GM19372 (cell line): Measurements from ENCODE around the gene KCNQ4.
A peak's percentile ranks its signal among the peaks of the same experiment; 100 is the strongest.

Source experiments
- ATAC-seq: cut with Tn5 transposase; IDR thresholded peaks from one replicate; pipeline ENCODE4 v1.9.1; 2021; ENCODE audit warnings: mild to moderate bottlenecking, low read depth, moderate library complexity; ENCODE audit not compliant: unreplicated experiment

Gene KCNQ4

GRCh38 chr1:40838045-40838979 lies 54.7 kb downstream of the KCNQ4 start:
- ATAC-seq: no peak

- no peak for ATAC-seq
These were observed 55.7 kb downstream of the KCNQ4 start for GRCh38 chr1:40838980-40839942.

- ATAC-seq: no peak
These were observed 56.4 kb downstream of the KCNQ4 start for GRCh38 chr1:40839943-40840335.

GRCh38 chr1:40840526-40841323 lies 57.1 kb downstream of the KCNQ4 start:
- ATAC-seq: no peak

- ATAC-seq: no peak
These were observed 58.0 kb downstream of the KCNQ4 start for GRCh38 chr1:40841602-40842001.

GRCh38 chr1:40842207-40842606 lies 58.6 kb downstream of the KCNQ4 start:
- no peak for ATAC-seq

- ATAC-seq: no peak
These were observed 59.1 kb downstream of the KCNQ4 start for GRCh38 chr1:40842691-40843090.

GRCh38 chr1:40844079-40844478 lies 60.5 kb downstream of the KCNQ4 start:
- no peak for ATAC-seq

GRCh38 chr1:40844887-40845878 lies 61.6 kb downstream of the KCNQ4 start:
- ATAC-seq: no peak

GRCh38 chr1:40845895-40846294 lies 62.3 kb downstream of the KCNQ4 start:
- no peak for ATAC-seq

- ATAC-seq: no peak
These were observed 63.6 kb downstream of the KCNQ4 start for GRCh38 chr1:40847023-40847745.

GRCh38 chr1:40848530-40849189 lies 65.1 kb downstream of the KCNQ4 start:
- no peak for ATAC-seq

GRCh38 chr1:40849801-40850592 lies 66.4 kb downstream of the KCNQ4 start:
- peak; percentile 59 for ATAC-seq

GRCh38 chr1:40851643-40852042 lies 68.1 kb downstream of the KCNQ4 start:
- ATAC-seq: no peak

- ATAC-seq: no peak
These were observed 69.7 kb downstream of the KCNQ4 start for GRCh38 chr1:40853113-40853884.

GRCh38 chr1:40853885-40854170 lies 70.2 kb downstream of the KCNQ4 start:
- ATAC-seq: no peak

- no peak for ATAC-seq
These were observed 71.9 kb downstream of the KCNQ4 start for GRCh38 chr1:40855513-40855912.
